ENCODE measurements around the gene MRM2.

The MRM2 gene

GRCh38 chr7:2201686-2202360 lies 40.2 kb downstream of the MRM2 start:
- DNase-seq: no peak

DNA sequence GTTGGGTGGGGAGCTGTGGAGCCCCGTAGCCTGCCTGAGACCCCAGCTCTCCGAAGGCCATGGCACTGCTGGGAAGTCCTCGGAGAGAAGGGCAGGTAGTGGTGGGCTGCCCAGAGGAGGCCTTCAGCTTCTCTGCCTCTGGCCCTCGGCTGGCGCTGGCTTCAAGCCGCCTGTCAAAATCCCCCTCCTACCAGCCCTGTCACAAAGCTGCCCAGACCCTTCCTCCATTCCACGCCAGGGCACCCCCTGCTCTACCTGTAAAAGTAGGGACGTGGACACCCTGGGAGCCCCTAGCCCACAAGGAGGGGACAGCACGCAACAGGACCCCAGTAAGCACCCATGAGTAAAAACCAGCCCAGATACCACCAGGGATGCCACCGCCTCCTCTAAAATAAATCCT lies 40.9 kb downstream of the MRM2 start:
- no peak for DNase-seq

DNA sequence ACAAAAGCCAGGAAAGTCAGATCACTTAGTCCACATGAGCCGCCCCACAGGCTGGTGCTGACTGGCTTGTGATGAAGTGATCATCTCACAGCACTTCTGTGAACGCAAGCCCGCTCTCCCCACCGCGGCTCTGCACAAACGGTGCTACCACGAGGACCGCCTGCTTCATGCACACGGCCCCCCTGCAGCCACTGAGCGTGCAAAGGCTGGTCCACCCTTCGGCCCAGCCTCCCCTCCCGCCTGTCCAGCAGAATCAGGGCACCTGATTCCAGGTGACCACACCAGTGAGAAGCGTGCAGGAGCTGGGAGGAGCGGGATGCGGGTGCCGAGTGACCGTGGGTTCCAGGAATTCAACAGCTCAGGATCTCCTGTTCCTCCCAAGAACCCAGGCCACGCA lies 41.4 kb downstream of the MRM2 start:
- no peak for DNase-seq

GRCh38 chr7:2199956-2200583 lies 41.9 kb downstream of the MRM2 start:
- no peak for DNase-seq

DNA sequence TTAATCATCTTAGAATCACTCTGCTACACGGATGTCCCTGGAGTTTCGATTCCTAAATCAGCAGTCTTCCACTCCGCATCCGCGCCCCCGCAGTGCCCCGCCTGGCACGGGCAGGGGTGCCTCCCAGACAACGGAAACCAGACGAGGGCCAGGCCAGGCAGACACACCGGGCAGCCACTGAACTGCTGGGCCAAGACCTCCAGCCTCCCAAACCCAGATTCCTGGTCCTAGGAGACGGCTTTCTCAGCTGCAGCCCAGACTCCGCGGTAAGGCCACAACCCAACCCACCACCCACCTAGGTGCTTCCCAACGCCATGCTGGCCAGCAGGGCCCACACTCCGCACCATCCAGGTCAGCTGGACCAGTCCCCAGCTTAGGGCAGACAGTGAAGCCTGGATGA lies 42.5 kb downstream of the MRM2 start:
- no peak for DNase-seq

DNA sequence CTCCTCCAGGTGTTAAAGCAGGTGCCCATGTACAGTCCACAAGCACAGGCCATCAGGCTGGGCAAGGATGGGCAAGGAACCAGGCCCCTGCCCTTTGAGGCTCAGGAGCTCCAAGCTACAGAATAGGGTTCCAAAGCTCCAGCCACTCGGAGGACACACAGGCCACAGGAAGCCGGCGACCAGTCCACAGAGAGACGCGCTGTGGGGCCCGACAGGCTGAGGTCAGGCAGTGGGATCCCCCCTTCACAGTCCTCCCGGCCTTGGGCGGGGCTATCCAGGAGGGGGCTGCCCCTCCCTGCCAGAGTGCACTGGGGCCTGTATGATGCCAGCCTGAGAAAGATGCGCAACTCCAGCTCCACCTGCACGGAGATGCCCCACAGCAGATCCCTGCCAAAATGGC lies 43.2 kb downstream of the MRM2 start:
- DNase-seq: no peak

DNA sequence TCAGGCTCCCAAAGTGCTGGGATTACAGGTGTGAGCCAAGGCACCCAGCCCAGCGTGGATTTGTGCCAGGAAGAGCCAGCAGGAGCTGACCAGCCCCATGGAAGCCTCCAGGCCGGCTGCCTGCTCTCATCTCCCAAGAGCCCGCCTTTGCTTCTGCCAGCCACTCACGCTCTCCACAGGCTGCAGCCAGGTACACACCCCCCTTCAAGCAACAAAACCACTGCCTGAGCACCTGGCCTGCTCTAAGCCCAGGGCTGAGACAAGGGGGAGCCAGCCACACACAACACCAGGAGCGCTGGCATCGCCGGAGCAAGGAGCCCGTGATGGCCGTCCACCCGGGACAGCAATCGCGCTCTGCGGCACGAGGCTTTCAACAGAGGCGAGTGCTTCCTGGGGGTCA lies 43.8 kb downstream of the MRM2 start:
- peak; percentile 96 for DNase-seq

- no peak for DNase-seq
These were observed 44.4 kb downstream of the MRM2 start for GRCh38 chr7:2197436-2198155.

DNA sequence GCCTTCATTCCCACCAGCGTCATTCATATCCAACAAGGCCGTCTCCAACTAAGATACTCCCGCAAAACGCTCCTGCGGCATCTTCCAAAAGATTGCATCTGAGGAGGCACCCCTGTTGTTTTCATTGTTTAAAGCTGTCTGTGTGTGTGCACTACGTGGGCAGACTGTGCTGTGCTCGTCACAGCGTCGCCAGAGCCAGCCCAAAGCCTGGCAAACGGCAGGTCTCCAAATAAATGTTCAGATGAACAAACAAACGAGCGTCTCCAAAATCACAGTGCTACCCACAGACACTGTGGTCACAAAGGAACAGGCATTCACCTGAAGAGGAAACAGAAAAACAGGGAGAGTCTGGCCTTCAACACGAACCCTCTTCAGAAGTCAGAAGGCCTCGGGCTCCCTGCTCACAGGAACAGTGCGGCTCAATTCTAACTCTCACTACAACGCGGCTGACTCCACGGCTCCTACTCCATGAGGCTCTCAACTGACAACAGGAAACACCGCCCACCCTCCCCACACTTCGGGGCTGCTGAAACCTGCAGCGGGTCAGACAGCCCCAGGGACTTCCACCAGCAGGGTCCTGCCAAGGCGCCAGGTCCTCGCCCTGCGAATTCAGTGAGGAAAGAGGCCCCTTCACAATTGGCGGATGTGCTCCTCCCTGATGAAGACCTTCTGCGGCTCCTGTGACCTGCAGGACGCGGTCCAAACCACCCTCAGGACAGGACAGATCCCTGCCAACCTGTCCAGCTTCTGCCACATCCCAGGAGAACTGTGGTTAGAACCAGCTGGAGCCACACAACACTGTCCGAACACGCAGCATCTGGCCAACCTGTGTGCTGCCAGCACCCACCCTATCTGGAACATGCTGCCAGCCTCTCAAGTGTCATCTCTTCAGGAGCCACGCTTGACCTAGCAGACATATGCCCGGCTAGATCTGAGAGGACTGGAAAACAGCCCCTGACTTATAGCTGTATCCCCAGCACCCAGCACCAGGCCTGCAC lies 45.3 kb downstream of the MRM2 start:
- DNase-seq: peak; percentile 92

DNA sequence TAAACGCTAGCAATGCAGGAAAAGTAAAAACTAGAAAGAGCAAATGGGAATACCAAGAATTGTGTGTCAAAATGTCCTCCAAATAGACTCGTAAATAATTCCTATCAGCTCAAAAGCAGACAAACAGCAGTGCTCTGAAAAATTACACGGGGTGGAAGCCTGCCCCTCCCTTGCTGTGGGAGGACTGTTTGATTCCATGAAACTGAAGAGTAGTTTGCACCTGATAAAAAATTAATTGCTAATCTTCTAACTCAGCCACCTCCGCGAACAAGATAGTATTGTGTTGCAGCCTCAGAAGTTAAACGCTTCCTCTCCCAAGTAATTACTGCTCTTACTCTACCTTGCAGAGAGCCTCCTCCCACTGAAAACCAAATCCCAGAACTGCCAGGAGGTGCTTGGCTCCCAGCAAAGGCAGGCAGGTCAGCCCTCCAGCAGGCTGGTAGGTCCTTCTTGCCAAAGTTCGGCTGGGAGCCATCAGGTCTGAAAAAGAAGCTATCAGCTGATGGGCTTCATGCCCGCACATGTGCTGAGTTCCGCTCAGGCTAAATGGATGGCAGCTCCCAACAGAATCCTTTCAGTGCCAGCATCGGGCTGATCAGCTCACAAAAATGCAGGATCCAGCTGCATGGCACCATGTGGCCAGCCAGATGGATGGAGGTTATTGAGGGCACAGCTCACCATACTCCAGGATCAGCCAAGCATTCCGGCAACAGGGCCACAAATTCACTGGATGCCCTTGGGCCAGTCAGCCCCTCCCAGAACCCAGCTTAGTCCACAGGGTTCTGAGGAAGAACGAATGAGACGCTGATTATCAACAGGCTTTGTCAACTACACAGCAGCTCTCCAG lies 46.4 kb downstream of the MRM2 start:
- peak; percentile 83 for DNase-seq

- DNase-seq: no peak
These were observed 48.3 kb downstream of the MRM2 start for GRCh38 chr7:2193575-2194305.

DNA sequence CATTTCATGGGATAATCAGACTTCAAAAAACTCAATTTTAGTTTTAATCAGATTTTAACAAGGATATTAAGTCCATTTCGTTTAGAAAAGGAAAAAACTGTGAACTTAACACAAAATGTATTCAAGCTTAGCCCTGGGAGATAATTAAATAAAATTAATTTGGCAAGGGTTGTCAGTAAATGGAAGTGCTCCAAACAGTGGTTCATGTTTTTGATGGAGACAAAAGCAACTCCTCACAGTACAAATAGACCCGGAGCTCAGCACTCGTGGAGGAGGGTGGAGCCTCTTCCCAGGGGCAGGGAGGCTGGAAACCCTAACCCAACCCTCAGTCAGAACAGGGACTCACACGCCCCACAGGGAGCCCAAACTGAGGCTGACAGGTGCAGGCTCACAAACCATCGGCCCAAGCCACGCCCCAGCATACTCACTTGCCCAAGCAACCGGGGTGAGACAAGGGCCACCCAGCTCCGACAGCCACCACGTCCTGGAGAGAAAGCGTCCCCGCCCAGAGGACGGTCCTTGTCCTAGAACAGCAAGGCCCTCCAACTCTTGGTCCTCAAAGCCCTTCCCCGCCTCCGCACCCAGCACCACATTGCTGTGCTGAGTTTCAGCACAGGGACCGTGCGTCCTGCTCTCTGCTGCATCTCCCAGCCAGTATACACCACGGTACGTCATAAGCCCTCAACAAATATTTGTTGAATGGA lies 49.0 kb downstream of the MRM2 start:
- DNase-seq: peak; percentile 95

DNA sequence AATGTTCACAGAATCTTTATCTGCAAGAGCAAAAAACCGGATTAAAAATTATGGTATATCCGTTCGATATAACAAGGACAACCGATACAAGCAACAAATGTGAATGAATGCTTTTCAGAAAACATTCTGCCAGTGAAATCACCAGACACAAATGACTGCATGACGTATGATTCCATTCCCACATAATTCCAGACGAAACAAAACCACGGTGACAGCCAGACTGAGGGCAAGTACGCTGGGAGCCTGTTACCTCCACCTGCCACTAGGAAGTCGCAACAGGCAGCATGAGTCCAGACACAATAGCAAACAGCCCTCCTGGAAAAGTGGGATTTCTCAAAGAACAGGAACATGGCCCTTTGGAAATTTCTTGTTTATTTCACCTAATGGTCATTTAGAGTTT lies 51.0 kb downstream of the MRM2 start:
- DNase-seq: peak; percentile 21

GRCh38 chr7:2190531-2190930 lies 51.5 kb downstream of the MRM2 start:
- no peak for DNase-seq

GRCh38 chr7:2186166-2186565 lies 55.8 kb downstream of the MRM2 start:
- DNase-seq: no peak

DNA sequence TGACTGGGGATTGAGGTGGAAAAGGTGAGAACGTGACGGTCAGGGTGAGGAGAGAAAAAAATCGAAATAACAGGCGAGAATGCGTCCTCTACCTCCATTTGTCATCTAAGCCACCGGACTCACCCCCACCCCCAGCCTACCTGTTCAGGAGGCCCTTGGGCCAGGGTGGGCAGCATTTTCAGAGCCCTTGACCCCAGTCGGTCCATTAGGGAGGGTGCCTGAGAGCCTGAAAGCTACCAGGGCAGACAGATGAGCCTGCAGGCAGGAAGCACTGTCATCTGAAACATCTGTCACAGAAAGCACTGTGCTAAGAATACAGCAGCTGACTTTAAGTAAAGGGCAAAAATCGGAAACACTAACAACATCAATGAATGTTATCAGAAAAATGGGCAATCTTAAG lies 56.3 kb downstream of the MRM2 start:
- DNase-seq: no peak
